ENCODE measurements around the gene ATXN1.

ATXN1 gene

DNA sequence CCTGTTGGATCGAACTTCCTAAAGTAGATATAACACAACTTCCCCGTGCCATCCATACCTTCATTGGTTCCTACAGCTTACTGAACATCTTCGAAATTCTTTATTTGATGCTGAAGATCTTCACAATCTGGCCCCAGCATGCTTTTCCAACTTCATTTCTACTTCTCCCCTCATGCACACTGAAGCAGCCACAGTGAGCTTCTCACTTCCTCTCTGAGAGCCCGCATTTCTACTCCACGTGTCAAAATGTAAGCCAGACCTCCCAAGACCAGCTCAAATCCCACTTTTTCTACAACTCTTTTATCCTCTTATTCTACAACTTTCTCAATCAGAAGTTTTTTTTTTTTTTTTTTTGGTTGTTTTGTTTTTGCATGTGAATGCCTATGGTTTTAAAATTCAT, 268.1 kb downstream of the ATXN1 start:
- Histone ChIP-seq H3K27ac (ENCODE audit: low read depth, low read length) (peak overlapping the region; percentile 47), H3K9me2 (replicated peaks; ENCODE audit: control insufficient read depth, low read length) (no peaks in the 10 kb centered on the region), H3K79me2 (ENCODE audit: control insufficient read depth, low read length) (peaks cover 13% of the 10 kb centered on the region; the same call in 1 of the 2 replicates), H4K20me1 (ENCODE audit: control insufficient read depth, insufficient read depth, low read depth, low read length) (no peaks in the 10 kb centered on the region), H3F3A (ENCODE audit: control insufficient read depth, insufficient read depth) (0 out of 2 replicates have a peak, but pooled peaks cover 5% of the 10 kb centered on the region), H3K4me1 (ENCODE audit: control insufficient read depth, low read length) (peaks cover 84% of the 10 kb centered on the region), H3K4me2 (ENCODE audit: low read length) (peak overlapping the region; percentile 58), H3K9me3 (ENCODE audit: control insufficient read depth, insufficient read depth, low read length) (no peaks in the 10 kb centered on the region), H3K27me3 (ENCODE audit: control insufficient read depth, low read length) (no peaks in the 10 kb centered on the region), H3K36me3 (ENCODE audit: control insufficient read depth, low read length) (no peaks in the 10 kb centered on the region), H3K4me3 (ENCODE audit: low read length) (peak overlapping the region; percentile 48)
- TF ChIP-seq, protein P1, sequence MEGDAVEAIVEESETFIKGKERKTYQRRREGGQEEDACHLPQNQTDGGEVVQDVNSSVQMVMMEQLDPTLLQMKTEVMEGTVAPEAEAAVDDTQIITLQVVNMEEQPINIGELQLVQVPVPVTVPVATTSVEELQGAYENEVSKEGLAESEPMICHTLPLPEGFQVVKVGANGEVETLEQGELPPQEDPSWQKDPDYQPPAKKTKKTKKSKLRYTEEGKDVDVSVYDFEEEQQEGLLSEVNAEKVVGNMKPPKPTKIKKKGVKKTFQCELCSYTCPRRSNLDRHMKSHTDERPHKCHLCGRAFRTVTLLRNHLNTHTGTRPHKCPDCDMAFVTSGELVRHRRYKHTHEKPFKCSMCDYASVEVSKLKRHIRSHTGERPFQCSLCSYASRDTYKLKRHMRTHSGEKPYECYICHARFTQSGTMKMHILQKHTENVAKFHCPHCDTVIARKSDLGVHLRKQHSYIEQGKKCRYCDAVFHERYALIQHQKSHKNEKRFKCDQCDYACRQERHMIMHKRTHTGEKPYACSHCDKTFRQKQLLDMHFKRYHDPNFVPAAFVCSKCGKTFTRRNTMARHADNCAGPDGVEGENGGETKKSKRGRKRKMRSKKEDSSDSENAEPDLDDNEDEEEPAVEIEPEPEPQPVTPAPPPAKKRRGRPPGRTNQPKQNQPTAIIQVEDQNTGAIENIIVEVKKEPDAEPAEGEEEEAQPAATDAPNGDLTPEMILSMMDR (IDR thresholded peaks at IDR 0.05; ENCODE audit: low read depth, low read length, poor library complexity, severe bottlenecking), result no peak
- TF ChIP-seq EZH2phosphoT487 (IDR thresholded peaks at IDR 0.05; ENCODE audit: borderline replicate concordance, low read length), result no peak

DNA sequence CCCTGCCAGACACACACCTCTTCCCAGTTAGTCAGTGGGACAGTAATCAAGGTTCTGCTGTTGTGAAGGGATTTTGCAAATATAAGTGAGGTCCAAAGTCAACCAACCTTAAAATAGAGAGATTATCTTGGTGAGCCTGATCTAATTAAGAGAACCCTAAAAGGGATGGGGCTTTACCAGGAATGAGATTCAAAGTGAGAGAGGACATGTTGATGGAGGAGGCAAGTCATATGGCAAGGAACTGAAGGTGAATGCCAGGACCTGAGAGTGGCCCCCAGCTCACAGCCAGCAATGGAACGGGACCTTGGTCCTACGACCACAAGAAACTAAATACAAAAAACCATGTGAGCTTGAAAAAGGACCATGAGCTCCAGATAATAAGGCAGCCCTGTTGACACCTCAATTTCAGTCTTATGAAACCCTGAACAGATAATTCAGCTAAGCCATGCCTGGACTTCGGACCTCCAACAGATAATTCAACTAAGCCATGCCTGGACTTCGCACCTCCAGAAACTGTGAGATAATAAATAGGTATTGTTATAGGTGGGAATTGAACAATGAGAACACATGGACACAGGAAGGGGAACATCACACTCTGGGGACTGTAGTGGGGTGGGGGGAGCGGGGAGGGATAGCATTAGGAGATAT, 269.5 kb downstream of the ATXN1 start:
- Histone ChIP-seq H3K4me2 (ENCODE audit: low read length) (peak overlapping the region; percentile 27; the same call in 1 of the 2 replicates), H3K9me2 (replicated peaks; ENCODE audit: control insufficient read depth, low read length) (no peaks in the 10 kb centered on the region), H3K9me3 (ENCODE audit: control insufficient read depth, insufficient read depth, low read length) (no peaks in the 10 kb centered on the region), H3K4me3 (ENCODE audit: low read length) (peak overlapping the region; percentile 2; the same call in 1 of the 2 replicates), H3K4me1 (ENCODE audit: control insufficient read depth, low read length) (peaks cover 88% of the 10 kb centered on the region), H3K27me3 (ENCODE audit: control insufficient read depth, low read length) (no peaks in the 10 kb centered on the region), H3K27ac (ENCODE audit: low read depth, low read length) (no peak overlapping the region), H3K36me3 (ENCODE audit: control insufficient read depth, low read length) (no peaks in the 10 kb centered on the region), H3K79me2 (ENCODE audit: control insufficient read depth, low read length) (peaks cover 14% of the 10 kb centered on the region; the same call in 1 of the 2 replicates), H3F3A (ENCODE audit: control insufficient read depth, insufficient read depth) (peaks cover 1% of the 10 kb centered on the region; the same call in 1 of the 2 replicates), H4K20me1 (ENCODE audit: control insufficient read depth, insufficient read depth, low read depth, low read length) (no peaks in the 10 kb centered on the region)
- TF ChIP-seq, protein P1 (IDR thresholded peaks at IDR 0.05; ENCODE audit: low read depth, low read length, poor library complexity, severe bottlenecking), result no peak
- no peak for TF ChIP-seq EZH2phosphoT487 (IDR thresholded peaks at IDR 0.05; ENCODE audit: borderline replicate concordance, low read length)

DNA sequence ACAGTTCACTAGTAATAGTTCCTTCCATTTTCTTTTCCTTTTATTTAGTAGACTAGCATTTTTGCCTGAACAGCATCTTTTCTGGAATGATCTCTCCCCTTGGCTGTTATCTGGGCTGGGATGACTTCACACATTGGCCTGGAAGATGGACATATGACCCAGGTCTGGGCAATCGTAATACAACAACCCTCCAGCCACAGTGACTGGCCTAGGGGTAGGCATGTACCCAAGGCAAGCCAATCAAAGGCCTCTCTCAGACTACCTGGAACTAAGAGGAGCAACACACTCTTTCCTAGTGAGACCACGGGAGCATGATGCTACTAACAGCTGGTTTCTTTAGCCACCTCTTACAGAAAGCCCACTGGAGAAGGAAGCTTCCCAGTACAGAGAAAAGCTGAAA, 270.6 kb downstream of the ATXN1 start:
- Histone ChIP-seq H3K79me2 (ENCODE audit: control insufficient read depth, low read length) (peaks cover 14% of the 10 kb centered on the region; the same call in 1 of the 2 replicates), H3K4me3 (ENCODE audit: low read length) (no peak overlapping the region), H3K4me1 (ENCODE audit: control insufficient read depth, low read length) (peaks cover 76% of the 10 kb centered on the region), H3F3A (ENCODE audit: control insufficient read depth, insufficient read depth) (no peaks in the 10 kb centered on the region; the same call in 1 of the 2 replicates), H3K27me3 (ENCODE audit: control insufficient read depth, low read length) (no peaks in the 10 kb centered on the region), H4K20me1 (ENCODE audit: control insufficient read depth, insufficient read depth, low read depth, low read length) (no peaks in the 10 kb centered on the region), H3K9me3 (ENCODE audit: control insufficient read depth, insufficient read depth, low read length) (no peaks in the 10 kb centered on the region), H3K9me2 (replicated peaks; ENCODE audit: control insufficient read depth, low read length) (no peaks in the 10 kb centered on the region), H3K4me2 (ENCODE audit: low read length) (no peak overlapping the region), H3K36me3 (ENCODE audit: control insufficient read depth, low read length) (0 out of 2 replicates have a peak, but pooled peaks cover under 1% of the 10 kb centered on the region), H3K27ac (ENCODE audit: low read depth, low read length) (no peak overlapping the region)
- no peak for TF ChIP-seq EZH2phosphoT487 (IDR thresholded peaks at IDR 0.05; ENCODE audit: borderline replicate concordance, low read length)
- TF ChIP-seq, protein P1 (IDR thresholded peaks at IDR 0.05; ENCODE audit: low read depth, low read length, poor library complexity, severe bottlenecking), result no peak
